IPS-18c (cell line): Measurements from ENCODE around the gene ITGB8.

ENCODE experiments used
- H3K4me3 ChIP-seq: 2 replicates; pipeline ENCODE4 v1.7.0; 2013; ENCODE audit warnings: low read depth, mild to moderate bottlenecking, low read length, moderate library complexity; ENCODE audit not compliant: insufficient read depth
- H3K9me3 ChIP-seq: one replicate; pipeline ENCODE4 v1.6.1; 2013; ENCODE audit warnings: mild to moderate bottlenecking, low read length, moderate library complexity; ENCODE audit not compliant: control insufficient read depth, insufficient read depth

ITGB8 gene

GRCh38 chr7:20304366-20304765 lies 26.3 kb upstream of the ITGB8 start:
- H3K9me3 ChIP-seq = no peaks in the 10 kb centered on the region
- no peak overlapping the region for H3K4me3 ChIP-seq

- no peak overlapping the region for H3K4me3 ChIP-seq
- H3K9me3 ChIP-seq = no peaks in the 10 kb centered on the region
These were observed 25.0 kb upstream of the ITGB8 start for GRCh38 chr7:20305726-20306125.

GRCh38 chr7:20306180-20306946 lies 24.3 kb upstream of the ITGB8 start:
- Histone ChIP-seq H3K4me3 (no peak overlapping the region), H3K9me3 (no peaks in the 10 kb centered on the region)

GRCh38 chr7:20307119-20307518 lies 23.6 kb upstream of the ITGB8 start:
- H3K9me3 ChIP-seq = no peaks in the 10 kb centered on the region
- H3K4me3 ChIP-seq = no peak overlapping the region

GRCh38 chr7:20307901-20308300 lies 22.8 kb upstream of the ITGB8 start:
- Histone ChIP-seq H3K4me3 (no peak overlapping the region), H3K9me3 (no peaks in the 10 kb centered on the region)

GRCh38 chr7:20310301-20310700 lies 20.4 kb upstream of the ITGB8 start:
- Histone ChIP-seq H3K9me3 (no peaks in the 10 kb centered on the region), H3K4me3 (no peak overlapping the region)

GRCh38 chr7:20310963-20311742 lies 19.5 kb upstream of the ITGB8 start:
- no peak overlapping the region for H3K4me3 ChIP-seq
- H3K9me3 ChIP-seq = no peaks in the 10 kb centered on the region

GRCh38 chr7:20311743-20312042 lies 19.0 kb upstream of the ITGB8 start:
- H3K9me3 ChIP-seq = no peaks in the 10 kb centered on the region
- no peak overlapping the region for H3K4me3 ChIP-seq

- Histone ChIP-seq H3K4me3 (no peak overlapping the region), H3K9me3 (no peaks in the 10 kb centered on the region)
These were observed 18.1 kb upstream of the ITGB8 start for GRCh38 chr7:20312562-20312961.

- Histone ChIP-seq H3K9me3 (no peaks in the 10 kb centered on the region), H3K4me3 (no peak overlapping the region)
These were observed 17.1 kb upstream of the ITGB8 start for GRCh38 chr7:20313626-20314025.

- H3K9me3 ChIP-seq = no peaks in the 10 kb centered on the region
- no peak overlapping the region for H3K4me3 ChIP-seq
These were observed 16.5 kb upstream of the ITGB8 start for GRCh38 chr7:20314198-20314597.

- Histone ChIP-seq H3K9me3 (no peaks in the 10 kb centered on the region), H3K4me3 (no peak overlapping the region)
These were observed 14.0 kb upstream of the ITGB8 start for GRCh38 chr7:20316706-20317105.

GRCh38 chr7:20317413-20317812 lies 13.3 kb upstream of the ITGB8 start:
- Histone ChIP-seq H3K4me3 (no peak overlapping the region), H3K9me3 (no peaks in the 10 kb centered on the region)

GRCh38 chr7:20318933-20319332 lies 11.8 kb upstream of the ITGB8 start:
- Histone ChIP-seq H3K4me3 (no peak overlapping the region), H3K9me3 (no peaks in the 10 kb centered on the region)

GRCh38 chr7:20320322-20320721 lies 10.4 kb upstream of the ITGB8 start:
- no peak overlapping the region for H3K4me3 ChIP-seq
- no peaks in the 10 kb centered on the region for H3K9me3 ChIP-seq

GRCh38 chr7:20320786-20321185 lies 9.9 kb upstream of the ITGB8 start:
- Histone ChIP-seq H3K4me3 (no peak overlapping the region), H3K9me3 (no peaks in the 10 kb centered on the region)

- Histone ChIP-seq H3K4me3 (no peak overlapping the region), H3K9me3 (no peaks in the 10 kb centered on the region)
These were observed 7.1 kb upstream of the ITGB8 start for GRCh38 chr7:20323595-20323994.

GRCh38 chr7:20326342-20326741 lies 4.4 kb upstream of the ITGB8 start:
- Histone ChIP-seq H3K9me3 (no peaks in the 10 kb centered on the region), H3K4me3 (no peak overlapping the region)

GRCh38 chr7:20327055-20327454 lies 3.6 kb upstream of the ITGB8 start:
- Histone ChIP-seq H3K4me3 (no peak overlapping the region), H3K9me3 (no peaks in the 10 kb centered on the region)
